IMR-90 (cell line): Measurements from ENCODE around the gene RRP9.
"Not testable (repeated sequence)": the region's sequence is repeated elsewhere in the genome, so short reads cannot be mapped to it uniquely, and the experiment has no call there.

ENCODE experiments used
- BHLHE40 ChIP-seq: fragments of 150-350 bp; IDR thresholded peaks from 2 replicates; pipeline ENCODE4 v1.6.1; 2016; ENCODE audit warnings: mild to moderate bottlenecking, low read depth, low read length
- CEBPB ChIP-seq: IDR thresholded peaks from 2 replicates; pipeline ENCODE4 v1.6.1; 2012; ENCODE audit warnings: low read depth, low read length, improper control_type of control experiment
- CHD1 ChIP-seq: IDR thresholded peaks from 2 replicates; pipeline ENCODE4 v1.6.1; 2012; ENCODE audit warnings: low read depth, low read length, improper control_type of control experiment
- FOS ChIP-seq: fragments of 150-350 bp; IDR thresholded peaks from 2 replicates; pipeline ENCODE4 v1.6.1; 2016; ENCODE audit warnings: low read depth, low read length
- MAZ ChIP-seq: IDR thresholded peaks from 2 replicates; pipeline ENCODE4 v1.6.1; 2012; ENCODE audit warnings: low read depth, mild to moderate bottlenecking, low read length, improper control_type of control experiment, moderate library complexity, borderline replicate concordance
- MXI1 ChIP-seq: IDR thresholded peaks from 2 replicates; pipeline ENCODE4 v1.6.1; 2012; ENCODE audit warnings: low read depth, mild to moderate bottlenecking, low read length, moderate library complexity, borderline replicate concordance
- NFE2L2 ChIP-seq: fragments of 150-350 bp; IDR thresholded peaks from 2 replicates; pipeline ENCODE4 v1.6.1; 2016; ENCODE audit warnings: low read depth, mild to moderate bottlenecking, low read length
- POLR2A ChIP-seq: IDR thresholded peaks from 2 replicates; pipeline ENCODE4 v1.6.1; 2012; ENCODE audit warnings: mild to moderate bottlenecking, low read depth, low read length
- RAD21 ChIP-seq: IDR thresholded peaks from 2 replicates; pipeline ENCODE4 v1.6.1; 2012; ENCODE audit warnings: low read length, improper control_type of control experiment
- RCOR1 ChIP-seq: IDR thresholded peaks from 2 replicates; pipeline ENCODE4 v1.6.1; 2012; ENCODE audit warnings: mild to moderate bottlenecking, low read length, improper control_type of control experiment; ENCODE audit not compliant: insufficient replicate concordance
- RFX5 ChIP-seq: IDR thresholded peaks from 2 replicates; pipeline ENCODE4 v1.8.0; 2012; ENCODE audit warnings: low read depth, mild to moderate bottlenecking, low read length, moderate library complexity
- SMC3 ChIP-seq: fragments of 150-350 bp; IDR thresholded peaks from 2 replicates; pipeline ENCODE4 v1.6.1; 2016; ENCODE audit warnings: low read depth, mild to moderate bottlenecking, antibody characterized with exemption, low read length, moderate library complexity
- TF ChIP-seq, protein P1 (sequence below): conservative IDR thresholded peaks from 2 replicates; pipeline ENCODE4 v1.5.1; 2012; ENCODE audit warnings: mild to moderate bottlenecking, low read depth, low read length, improper control_type of control experiment
- TF ChIP-seq, protein P2 (sequence below): fragments of 150-350 bp; IDR thresholded peaks from 2 replicates; pipeline ENCODE4 v1.6.1; 2017; ENCODE audit warnings: mild to moderate bottlenecking, antibody characterized with exemption, low read length, low read depth

DNA sequence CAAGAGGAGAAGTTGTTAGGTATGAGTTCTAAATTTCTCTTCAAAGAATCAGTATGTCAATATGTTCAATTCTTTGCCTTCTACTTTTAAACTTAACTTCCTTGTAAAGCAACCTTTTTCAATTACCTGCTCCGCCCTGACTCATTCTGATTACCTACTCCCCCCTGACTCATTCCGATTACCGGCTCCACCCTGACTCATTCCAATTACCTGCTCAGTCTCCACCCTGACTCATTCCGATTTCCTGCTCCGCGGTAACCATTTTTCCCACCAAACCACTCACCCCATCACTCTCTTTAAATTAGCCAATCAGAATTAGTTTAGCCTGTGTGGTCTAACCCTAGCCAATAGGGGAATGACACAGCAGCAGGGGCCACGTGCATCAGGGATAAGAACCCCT is 39.3 kb downstream of the RRP9 start:
- TF ChIP-seq, protein P1, sequence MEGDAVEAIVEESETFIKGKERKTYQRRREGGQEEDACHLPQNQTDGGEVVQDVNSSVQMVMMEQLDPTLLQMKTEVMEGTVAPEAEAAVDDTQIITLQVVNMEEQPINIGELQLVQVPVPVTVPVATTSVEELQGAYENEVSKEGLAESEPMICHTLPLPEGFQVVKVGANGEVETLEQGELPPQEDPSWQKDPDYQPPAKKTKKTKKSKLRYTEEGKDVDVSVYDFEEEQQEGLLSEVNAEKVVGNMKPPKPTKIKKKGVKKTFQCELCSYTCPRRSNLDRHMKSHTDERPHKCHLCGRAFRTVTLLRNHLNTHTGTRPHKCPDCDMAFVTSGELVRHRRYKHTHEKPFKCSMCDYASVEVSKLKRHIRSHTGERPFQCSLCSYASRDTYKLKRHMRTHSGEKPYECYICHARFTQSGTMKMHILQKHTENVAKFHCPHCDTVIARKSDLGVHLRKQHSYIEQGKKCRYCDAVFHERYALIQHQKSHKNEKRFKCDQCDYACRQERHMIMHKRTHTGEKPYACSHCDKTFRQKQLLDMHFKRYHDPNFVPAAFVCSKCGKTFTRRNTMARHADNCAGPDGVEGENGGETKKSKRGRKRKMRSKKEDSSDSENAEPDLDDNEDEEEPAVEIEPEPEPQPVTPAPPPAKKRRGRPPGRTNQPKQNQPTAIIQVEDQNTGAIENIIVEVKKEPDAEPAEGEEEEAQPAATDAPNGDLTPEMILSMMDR = not testable (repeated sequence)
- not testable (repeated sequence) for TF ChIP-seq POLR2A, CHD1, BHLHE40, CEBPB, RAD21, SMC3, NFE2L2, RCOR1, MXI1, RFX5, FOS, MAZ
- TF ChIP-seq, protein P2, sequence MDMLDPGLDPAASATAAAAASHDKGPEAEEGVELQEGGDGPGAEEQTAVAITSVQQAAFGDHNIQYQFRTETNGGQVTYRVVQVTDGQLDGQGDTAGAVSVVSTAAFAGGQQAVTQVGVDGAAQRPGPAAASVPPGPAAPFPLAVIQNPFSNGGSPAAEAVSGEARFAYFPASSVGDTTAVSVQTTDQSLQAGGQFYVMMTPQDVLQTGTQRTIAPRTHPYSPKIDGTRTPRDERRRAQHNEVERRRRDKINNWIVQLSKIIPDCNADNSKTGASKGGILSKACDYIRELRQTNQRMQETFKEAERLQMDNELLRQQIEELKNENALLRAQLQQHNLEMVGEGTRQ = not testable (repeated sequence)
